ENCODE data around the gene FAM170A.

The FAM170A gene, protein sequence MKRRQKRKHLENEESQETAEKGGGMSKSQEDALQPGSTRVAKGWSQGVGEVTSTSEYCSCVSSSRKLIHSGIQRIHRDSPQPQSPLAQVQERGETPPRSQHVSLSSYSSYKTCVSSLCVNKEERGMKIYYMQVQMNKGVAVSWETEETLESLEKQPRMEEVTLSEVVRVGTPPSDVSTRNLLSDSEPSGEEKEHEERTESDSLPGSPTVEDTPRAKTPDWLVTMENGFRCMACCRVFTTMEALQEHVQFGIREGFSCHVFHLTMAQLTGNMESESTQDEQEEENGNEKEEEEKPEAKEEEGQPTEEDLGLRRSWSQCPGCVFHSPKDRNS

GRCh38 chr5:119629339-119629738 is at the start of gene FAM170A:
Gene FAM170A, plus strand, starts transcription at chr5:119629558. Its CDS starts 211 bp downstream, at chr5:119629769.
- no peak for DNase-seq (ENCODE audit: low read depth)

DNA sequence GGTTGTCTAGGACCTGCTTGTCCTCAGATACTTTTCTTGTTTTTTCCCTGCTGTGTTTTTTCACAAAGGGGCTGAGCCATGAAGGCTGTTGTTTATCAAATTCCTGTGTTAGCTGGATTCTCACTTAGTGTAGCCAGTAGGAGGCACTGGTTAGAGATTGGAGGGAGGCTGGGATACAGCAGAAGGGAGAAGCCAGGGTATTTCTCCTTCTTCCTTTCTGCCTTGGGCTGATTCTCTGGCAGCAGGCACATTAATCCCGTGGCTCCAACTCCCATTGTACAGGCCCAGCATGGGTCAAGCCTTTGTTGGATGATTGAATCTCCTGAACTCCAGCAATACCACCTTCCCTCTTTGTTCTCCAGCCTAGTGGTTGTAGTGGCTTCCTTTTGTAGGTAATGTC is 46.4 kb upstream of the FAM170A start:
- no peak for DNase-seq (ENCODE audit: low read depth)

GRCh38 chr5:119583684-119584083 is 45.7 kb upstream of the FAM170A start:
- no peak for DNase-seq (ENCODE audit: low read depth)

DNA sequence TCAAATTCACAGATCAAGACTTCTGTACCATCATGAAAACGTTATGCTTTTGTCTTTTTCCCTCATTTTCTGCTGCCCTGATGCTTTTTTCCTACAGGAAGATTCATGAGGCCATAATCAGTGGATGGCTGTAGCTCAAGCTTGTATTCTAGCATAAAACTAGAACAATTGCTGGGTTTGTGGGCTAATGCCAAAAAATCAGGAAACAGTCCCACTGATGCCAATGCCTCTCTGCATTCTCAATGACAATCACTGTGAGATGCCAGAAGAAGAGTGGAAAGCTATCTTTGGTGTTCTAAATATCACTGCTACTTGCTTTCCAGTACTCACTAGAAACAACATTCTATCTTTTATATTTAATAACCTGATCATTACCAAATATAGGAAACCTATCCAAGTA is 33.3 kb upstream of the FAM170A start:
- DNase-seq (ENCODE audit: low read depth): no peak

DNA sequence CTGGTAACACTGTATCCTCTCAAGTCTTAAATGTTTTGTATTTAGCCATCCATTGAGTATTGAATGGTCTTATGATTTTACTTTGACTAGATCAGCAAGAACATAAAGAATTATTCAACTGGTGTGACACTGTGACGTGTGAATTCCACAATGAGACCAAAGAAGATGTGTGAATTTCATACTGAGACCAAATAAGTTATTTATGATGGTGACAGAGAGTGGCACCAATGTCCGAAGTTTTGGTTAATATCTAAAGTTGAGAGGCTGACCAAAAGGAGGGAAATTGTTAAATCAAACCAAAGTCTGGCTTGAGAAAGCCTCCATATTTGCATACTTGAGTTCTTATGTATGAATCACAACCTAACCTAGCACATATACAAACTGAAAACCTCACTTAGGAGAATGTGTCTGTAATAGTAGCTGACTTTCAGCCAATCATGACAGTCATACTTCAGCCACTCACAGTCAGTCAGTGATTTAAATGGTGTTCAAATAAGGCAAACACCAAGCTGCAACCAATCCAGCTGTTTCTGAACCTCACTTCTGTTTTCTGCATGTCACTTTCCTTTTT is 31.5 kb upstream of the FAM170A start:
- no peak for DNase-seq (ENCODE audit: low read depth)

DNA sequence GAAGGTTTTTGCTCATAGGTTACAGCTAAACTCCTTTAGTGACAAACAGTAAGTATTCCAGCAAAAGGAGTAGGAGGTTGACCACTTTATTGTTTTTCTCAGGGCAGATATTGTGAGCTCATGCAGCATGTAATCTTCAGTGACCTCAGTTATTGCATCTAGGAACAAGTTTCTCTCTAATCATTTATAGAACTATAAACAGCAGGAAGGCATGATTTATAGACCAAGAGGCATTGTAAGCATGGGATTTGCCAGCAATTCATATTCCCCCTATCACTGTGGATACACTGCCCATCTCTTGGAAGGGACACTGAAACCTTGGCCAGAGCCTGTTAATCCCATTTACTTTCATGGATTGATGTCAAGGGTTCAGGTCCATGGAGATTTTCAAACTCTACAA is 15.4 kb upstream of the FAM170A start:
- DNase-seq (ENCODE audit: low read depth): no peak

DNA sequence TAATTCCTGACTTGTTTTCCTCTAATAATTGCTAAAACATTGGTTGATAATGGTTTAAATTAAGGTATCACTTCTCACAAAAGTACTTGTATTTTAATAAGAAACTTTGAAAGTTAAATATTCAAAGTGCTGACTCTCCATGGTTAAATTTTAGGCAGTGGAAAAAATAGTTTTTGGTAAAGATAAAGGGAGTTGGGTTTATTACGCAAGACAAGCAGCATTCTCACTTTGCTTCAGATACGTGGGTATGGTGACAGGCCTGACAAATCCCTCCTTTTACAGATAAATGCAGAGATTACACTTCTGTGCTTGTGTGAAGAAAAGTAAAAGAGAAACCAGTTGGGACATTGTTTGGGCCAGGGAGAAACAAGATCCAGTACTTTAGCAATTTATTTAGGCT is 14.5 kb upstream of the FAM170A start:
- no peak for DNase-seq (ENCODE audit: low read depth)

DNA sequence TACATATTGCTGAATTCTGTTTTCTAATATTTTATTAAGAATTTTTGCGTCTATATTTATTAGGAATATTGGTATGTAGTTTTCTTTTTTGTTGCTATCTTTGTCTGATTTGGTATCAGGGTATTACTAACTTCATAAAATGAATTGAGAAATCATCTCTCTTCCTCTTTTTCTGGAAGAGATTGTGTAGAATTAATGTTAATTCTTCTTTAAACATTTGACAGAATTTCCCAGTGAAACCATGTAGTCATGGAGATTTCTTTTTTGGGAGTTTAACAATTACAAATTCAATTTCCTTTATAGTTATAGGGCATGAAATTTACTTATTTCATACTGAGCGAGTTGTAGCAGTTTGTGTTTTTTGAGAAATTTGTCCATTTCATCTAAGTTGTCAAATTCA is 3.3 kb upstream of the FAM170A start:
- no peak for DNase-seq (ENCODE audit: low read depth)

- DNase-seq (ENCODE audit: low read depth): no peak
These were observed 1.5 kb downstream of the FAM170A start for GRCh38 chr5:119630752-119631440.

- DNase-seq (ENCODE audit: low read depth): no peak
These were observed 2.3 kb downstream of the FAM170A start for GRCh38 chr5:119631660-119632059.

DNA sequence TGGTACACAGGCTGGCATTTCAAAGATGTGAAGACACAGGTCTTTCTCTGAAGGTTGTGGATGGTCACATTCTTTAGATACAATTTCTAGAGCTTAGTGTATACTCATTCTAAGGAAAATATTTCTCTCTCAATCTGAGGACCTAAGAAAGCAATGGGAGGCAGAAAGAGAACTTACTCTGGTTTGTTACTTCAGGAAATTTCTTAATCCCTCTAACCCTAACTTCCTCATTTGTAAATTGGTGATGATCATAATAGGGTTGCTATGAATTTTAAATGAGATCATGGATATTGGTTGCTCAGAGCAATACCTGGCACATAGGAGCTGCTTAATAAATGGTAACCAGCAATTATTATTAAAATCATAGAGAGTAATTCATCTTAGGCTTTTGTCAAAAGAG is 22.1 kb downstream of the FAM170A start:
- DNase-seq (ENCODE audit: low read depth): no peak

DNA sequence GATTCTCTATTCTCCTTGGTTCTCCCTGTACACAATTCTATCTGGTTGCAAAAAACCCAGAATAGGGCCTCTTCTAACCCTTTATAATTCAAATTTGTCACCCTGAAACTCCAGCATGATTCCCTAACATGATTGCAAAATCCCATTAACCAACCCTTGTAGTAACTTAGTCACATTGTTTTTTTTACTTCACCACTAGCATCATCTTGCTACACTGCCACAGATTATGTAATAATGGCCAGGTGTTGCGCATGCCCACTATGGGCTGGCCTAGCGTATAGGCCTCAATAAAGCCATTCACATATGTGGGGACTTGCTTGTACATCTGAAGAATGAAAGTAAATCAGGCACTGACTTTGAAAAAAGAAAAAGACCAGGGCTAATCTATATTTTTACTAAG is 25.7 kb downstream of the FAM170A start:
- no peak for DNase-seq (ENCODE audit: low read depth)

DNA sequence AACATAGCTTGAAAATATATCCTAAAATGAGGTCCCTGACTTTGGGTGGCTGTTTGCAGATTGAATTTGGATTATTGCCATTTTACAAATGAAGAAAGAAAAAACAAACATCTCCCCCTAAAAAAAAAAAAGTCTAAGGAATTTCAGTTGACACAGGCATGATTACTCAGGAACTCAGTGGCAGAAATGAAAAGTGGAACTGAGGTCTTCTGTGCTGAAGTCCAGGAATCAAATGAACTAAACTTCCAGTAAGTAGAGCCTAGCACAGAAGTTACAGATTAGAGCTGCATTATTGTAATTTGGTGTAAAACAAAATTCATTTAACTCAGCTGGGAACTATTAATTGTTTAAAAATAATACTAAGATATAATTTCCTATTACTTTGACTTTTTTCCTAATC is 26.7 kb downstream of the FAM170A start:
- DNase-seq (ENCODE audit: low read depth): no peak

GRCh38 chr5:119666542-119666941 is 37.2 kb downstream of the FAM170A start:
- DNase-seq (ENCODE audit: low read depth): no peak

GRCh38 chr5:119678351-119679028 is 49.1 kb downstream of the FAM170A start:
- DNase-seq (ENCODE audit: low read depth): no peak

DNA sequence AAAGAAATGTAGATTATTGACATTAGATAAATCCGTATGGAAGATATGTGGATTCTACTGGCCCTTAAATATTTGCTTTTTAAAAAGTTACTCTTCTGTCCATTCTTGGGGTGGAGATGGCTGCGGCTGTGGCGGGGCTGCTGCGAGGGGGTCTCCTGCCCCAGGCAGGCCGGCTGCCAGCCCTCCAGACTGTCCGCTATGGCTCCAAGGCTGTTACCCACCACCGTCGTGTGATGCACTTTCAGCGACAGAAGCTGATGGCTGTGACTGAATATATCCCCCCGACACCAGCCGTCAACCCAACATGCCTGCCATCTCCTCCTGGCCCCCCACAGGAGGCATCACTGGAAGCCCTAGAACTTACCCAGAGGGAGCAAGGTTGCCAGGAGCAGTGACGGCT is 50.7 kb downstream of the FAM170A start:
- DNase-seq (ENCODE audit: low read depth): no peak

- no peak for DNase-seq (ENCODE audit: low read depth)
These were observed 52.4 kb downstream of the FAM170A start for GRCh38 chr5:119681734-119682133.

DNA sequence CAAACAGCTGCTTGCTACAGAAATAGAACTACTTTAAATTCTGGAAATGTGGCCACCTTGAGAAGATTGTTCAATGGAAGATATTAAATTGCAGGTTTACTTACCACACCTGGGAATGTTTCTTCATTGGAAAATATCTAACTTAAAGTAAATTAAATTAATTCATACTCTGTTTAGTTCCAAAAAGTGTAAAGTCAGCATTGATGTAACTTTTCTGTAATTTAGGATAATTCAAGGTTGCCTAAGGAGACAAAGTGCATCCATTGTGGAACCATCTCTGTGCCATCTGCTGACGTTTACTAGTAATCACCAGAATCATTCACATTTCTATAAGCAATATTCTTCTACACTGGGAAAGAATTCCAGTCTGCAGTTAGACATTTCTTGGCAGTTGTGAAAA is 53.0 kb downstream of the FAM170A start:
- no peak for DNase-seq (ENCODE audit: low read depth)

Measured in stimulated activated CD4-positive, alpha-beta T cell treated with anti-CD3 and anti-CD28 coated beads, Interleukin-2, amount 100 ng/mL, for 4 hours (primary cell).